CD4-positive, alpha-beta T cell (primary cell): ENCODE data around the gene HHAT. TPM values are rescaled to one million over a fixed set of nuclear protein-coding genes. Genes with fewer than 3 reads are reported as not detected.

Source experiments
- ATAC-seq: fragments of 200-7000 bp; cut with Tn5 transposase; one replicate; pipeline ENCODE4 v1.10.0; 2022; ENCODE audit warnings: mild to moderate bottlenecking; ENCODE audit not compliant: poor library complexity
- CTCF ChIA-PET: fragments of 350-600 bp; sonication (Branson Sonifier 250); formaldehyde crosslinking; loops from one replicate; lab custom pipeline; 2021; ENCODE audit warnings: antibody characterized with exemption, inconsistent platforms; lab: Charles Lee
- POLR2A ChIA-PET: fragments of 350-600 bp; sonication (Branson Sonifier 250); formaldehyde crosslinking; loops from one replicate; lab custom pipeline; 2021; ENCODE audit warnings: antibody characterized with exemption, inconsistent platforms; lab: Charles Lee
- DNase-seq, 14 experiments: peaks; one replicate each; pipeline ENCODE4 v3.0.0-alpha.2; 2013 to 2020; ENCODE audit warnings: mixed read lengths in 2 of 14
- H3K27ac ChIP-seq, 2 donors: one replicate each; pipeline versions ENCODE4 v1.5.1 to v1.7.0; 2013; ENCODE audit warnings: low read length in 2 of 2, low read depth in 1 of 2, mild to moderate bottlenecking in 1 of 2
- H3K27me3 ChIP-seq, 2 experiments: 1 replicate in 1 of 2; 2 replicates in 1 of 2; pipeline versions ENCODE4 v1.6.1 to v1.7.0; 2013; ENCODE audit warnings: low read length in 2 of 2, control low read depth in 1 of 2, mild to moderate bottlenecking in 1 of 2, moderate library complexity in 1 of 2; ENCODE audit not compliant: insufficient read depth in 2 of 2, control insufficient read depth in 1 of 2
- H3K36me3 ChIP-seq: one replicate; pipeline ENCODE4 v1.6.1; 2013; ENCODE audit warnings: low read length, control low read depth; ENCODE audit not compliant: insufficient read depth
- H3K4me1 ChIP-seq: one replicate; pipeline ENCODE4 v1.6.1; 2013; ENCODE audit warnings: low read length, control low read depth; ENCODE audit not compliant: insufficient read depth
- H3K4me3 ChIP-seq: one replicate; pipeline ENCODE4 v1.5.1; 2013; ENCODE audit warnings: mild to moderate bottlenecking, low read length, moderate library complexity
- H3K9me3 ChIP-seq, 2 experiments: 1 replicate in 1 of 2; 2 replicates in 1 of 2; pipeline versions ENCODE4 v1.6.1 to v1.7.0; 2013; ENCODE audit warnings: low read length in 2 of 2, mild to moderate bottlenecking in 2 of 2, control low read depth in 1 of 2, moderate library complexity in 1 of 2; ENCODE audit not compliant: control insufficient read depth in 1 of 2, insufficient read depth in 1 of 2
- H3K27ac Mint-ChIP-seq: one replicate; pipeline ENCODE4 v1.8.0; 2020; ENCODE audit warnings: mixed read lengths
- H3K27me3 Mint-ChIP-seq: one replicate; pipeline ENCODE4 v1.8.0; 2021; ENCODE audit warnings: mixed read lengths
- H3K36me3 Mint-ChIP-seq: one replicate; pipeline ENCODE4 v1.8.0; 2021; ENCODE audit warnings: low read depth, mixed read lengths
- H3K4me1 Mint-ChIP-seq: one replicate; pipeline ENCODE4 v1.8.0; 2021; ENCODE audit warnings: low read depth, mixed read lengths
- H3K4me3 Mint-ChIP-seq: one replicate; pipeline ENCODE4 v1.8.0; 2020; ENCODE audit warnings: mild to moderate bottlenecking, mixed read lengths
- H3K9me3 Mint-ChIP-seq: one replicate; pipeline ENCODE4 v1.8.0; 2020; ENCODE audit warnings: mixed read lengths
- intact Hi-C, 2 experiments: fragments of 100-400 bp; cut with DNase I in 1 of 2; cut with micrococcal nuclease in 1 of 2; formaldehyde crosslinking; loops; one replicate each; pipeline versions ENCODE4 v1.15.1 to v1.9.0; 2023 to 2025; cut with DNase I, micrococcal nuclease
- total RNA-seq, 174 experiments: library from RNA in 2 of 174; stranded (reverse) in 2 of 174; gene quantifications; one replicate each; pipeline ENCODE4 v1.2.3 and lab custom pipeline; 2021 to 2026
- TF ChIP-seq, protein P1 (sequence below): fragments of 200-600 bp; IDR thresholded peaks from one replicate; pipeline ENCODE4 v1.8.0; 2022; ENCODE audit warnings: antibody characterized with exemption, mild to moderate bottlenecking

Gene HHAT
- total RNA-seq, 2 experiments from 2014 or later: 3.1 to 3.3 TPM

DNA sequence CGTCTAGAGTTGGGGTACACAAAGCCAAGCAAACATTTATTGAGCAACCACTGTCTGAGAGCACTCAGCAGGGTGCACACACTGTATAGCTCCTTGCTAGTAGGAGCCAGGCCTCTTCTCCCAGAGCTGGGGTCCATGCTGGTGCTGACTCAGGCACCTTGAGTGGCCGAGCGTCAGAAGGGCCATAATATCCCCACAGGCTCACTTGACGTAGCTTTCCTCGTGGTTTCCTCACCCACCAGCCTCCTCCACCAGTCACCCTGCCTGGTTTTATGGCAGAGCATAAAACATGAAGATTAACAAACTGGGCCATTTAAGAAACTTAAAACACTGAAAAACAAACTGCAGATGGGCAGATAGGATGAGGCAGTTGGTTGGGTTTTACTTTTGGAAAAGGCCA is 361.5 kb downstream of the HHAT start:
- peaks cover 18% of the 10 kb centered on the region for H3K4me1 Mint-ChIP-seq
- H3K36me3 Mint-ChIP-seq: no peaks in the 10 kb centered on the region
- H3K27me3 Mint-ChIP-seq: no peaks in the 10 kb centered on the region
- no peak overlapping the region for H3K4me3 Mint-ChIP-seq
- H3K27ac Mint-ChIP-seq: no peak overlapping the region
- Histone ChIP-seq H3K27ac (no peak overlapping the region), H3K4me1 (peaks cover 2% of the 10 kb centered on the region), H3K36me3 (no peaks in the 10 kb centered on the region), H3K9me3 (no peaks in the 10 kb centered on the region), H3K27me3 (no peaks in the 10 kb centered on the region), H3K4me3 (no peak overlapping the region)
- no peak for DNase-seq
- TF ChIP-seq, protein P1, sequence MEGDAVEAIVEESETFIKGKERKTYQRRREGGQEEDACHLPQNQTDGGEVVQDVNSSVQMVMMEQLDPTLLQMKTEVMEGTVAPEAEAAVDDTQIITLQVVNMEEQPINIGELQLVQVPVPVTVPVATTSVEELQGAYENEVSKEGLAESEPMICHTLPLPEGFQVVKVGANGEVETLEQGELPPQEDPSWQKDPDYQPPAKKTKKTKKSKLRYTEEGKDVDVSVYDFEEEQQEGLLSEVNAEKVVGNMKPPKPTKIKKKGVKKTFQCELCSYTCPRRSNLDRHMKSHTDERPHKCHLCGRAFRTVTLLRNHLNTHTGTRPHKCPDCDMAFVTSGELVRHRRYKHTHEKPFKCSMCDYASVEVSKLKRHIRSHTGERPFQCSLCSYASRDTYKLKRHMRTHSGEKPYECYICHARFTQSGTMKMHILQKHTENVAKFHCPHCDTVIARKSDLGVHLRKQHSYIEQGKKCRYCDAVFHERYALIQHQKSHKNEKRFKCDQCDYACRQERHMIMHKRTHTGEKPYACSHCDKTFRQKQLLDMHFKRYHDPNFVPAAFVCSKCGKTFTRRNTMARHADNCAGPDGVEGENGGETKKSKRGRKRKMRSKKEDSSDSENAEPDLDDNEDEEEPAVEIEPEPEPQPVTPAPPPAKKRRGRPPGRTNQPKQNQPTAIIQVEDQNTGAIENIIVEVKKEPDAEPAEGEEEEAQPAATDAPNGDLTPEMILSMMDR: no peak
- ATAC-seq: no peak
- no peaks in the 10 kb centered on the region for H3K9me3 Mint-ChIP-seq
- POLR2A ChIA-PET: no interaction called here
- intact Hi-C loops: no loop called here
- CTCF ChIA-PET: no interaction called here

DNA sequence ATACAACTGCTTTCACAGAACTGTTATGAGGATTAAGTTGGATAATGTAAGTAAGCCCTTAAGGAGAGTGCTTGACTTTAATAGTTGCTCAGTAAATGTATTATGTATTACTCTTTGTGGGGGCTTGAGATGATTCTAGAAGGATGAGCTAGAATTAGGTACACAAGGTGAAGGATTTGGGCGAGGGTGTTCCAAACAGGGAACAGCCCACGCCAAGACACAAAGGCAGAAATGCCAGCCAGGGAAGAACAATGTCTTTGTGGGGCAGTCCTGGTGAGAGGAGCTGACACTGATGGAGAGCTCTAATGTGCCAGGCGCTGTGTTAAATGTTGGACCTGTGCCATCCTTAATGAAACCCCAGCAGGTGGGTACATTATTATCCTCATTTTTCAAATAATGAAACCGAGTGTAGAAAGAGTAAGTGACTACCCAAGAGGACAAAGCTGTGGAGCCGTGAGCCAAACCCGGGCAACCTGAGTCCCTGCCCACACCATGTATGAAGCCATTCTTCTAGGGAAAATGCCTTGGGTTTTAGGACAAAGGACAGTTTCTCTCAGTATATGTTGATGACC is 362.4 kb downstream of the HHAT start:
- H3K27me3 ChIP-seq: no peaks in the 10 kb centered on the region
- POLR2A ChIA-PET: no interaction called here
- intact Hi-C loops: no loop called here
- Mint-ChIP-seq H3K9me3 (no peaks in the 10 kb centered on the region), H3K4me3 (no peak overlapping the region), H3K4me1 (peaks cover 18% of the 10 kb centered on the region), H3K27ac (no peak overlapping the region), H3K36me3 (no peaks in the 10 kb centered on the region), H3K27me3 (no peaks in the 10 kb centered on the region)
- ATAC-seq (no peak), DNase-seq (no peak)
- no peaks in the 10 kb centered on the region for H3K9me3 ChIP-seq
- H3K4me1 ChIP-seq: peaks cover 2% of the 10 kb centered on the region
- no peak overlapping the region for H3K4me3 ChIP-seq
- TF ChIP-seq, protein P1: no peak
- H3K27ac ChIP-seq: no peak overlapping the region
- CTCF ChIA-PET: no interaction called here
- H3K36me3 ChIP-seq: no peaks in the 10 kb centered on the region

DNA sequence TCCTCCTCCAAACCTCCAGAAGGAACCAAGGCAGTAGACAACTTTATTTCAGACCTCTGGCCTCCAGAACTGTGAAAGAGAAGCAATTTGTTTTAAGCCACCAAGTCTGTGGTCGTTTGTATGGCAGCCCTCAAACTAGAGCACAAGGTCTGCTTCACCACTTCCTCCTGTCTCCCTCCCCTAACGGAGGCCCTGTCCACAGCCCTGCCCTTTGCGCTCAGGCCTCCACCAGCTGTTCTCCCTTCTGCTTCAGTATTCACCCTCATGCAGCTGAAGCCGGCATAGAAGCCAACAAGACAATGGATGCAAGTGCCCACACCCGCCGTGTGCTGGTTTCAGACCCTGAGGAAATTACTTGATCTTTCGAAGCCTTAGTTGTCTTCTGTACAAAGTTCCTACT is 364.1 kb downstream of the HHAT start:
- no peaks in the 10 kb centered on the region for H3K27me3 ChIP-seq
- POLR2A ChIA-PET: no interaction called here
- Mint-ChIP-seq H3K27ac (no peak overlapping the region), H3K4me1 (peaks cover 18% of the 10 kb centered on the region), H3K4me3 (no peak overlapping the region), H3K36me3 (no peaks in the 10 kb centered on the region), H3K9me3 (no peaks in the 10 kb centered on the region), H3K27me3 (no peaks in the 10 kb centered on the region)
- DNase-seq (no peak), ATAC-seq (no peak)
- H3K27ac ChIP-seq: no peak overlapping the region
- CTCF ChIA-PET: no interaction called here
- H3K36me3 ChIP-seq: no peaks in the 10 kb centered on the region
- no peak overlapping the region for H3K4me3 ChIP-seq
- TF ChIP-seq, protein P1: no peak
- intact Hi-C loops: no loop called here
- H3K9me3 ChIP-seq: no peaks in the 10 kb centered on the region
- H3K4me1 ChIP-seq: peaks cover 2% of the 10 kb centered on the region
